GM12892 (cell line): ENCODE measurements around the gene SRGAP2C.
"Not testable (repeated sequence)": the region's sequence is repeated elsewhere in the genome, so short reads cannot be mapped to it uniquely, and the experiment has no call there.

Experiments
- POLR2A ChIP-seq: IDR thresholded peaks from 2 replicates; pipeline ENCODE4 v1.6.1; 2011; ENCODE audit warnings: low read depth, low read length, control low read depth
- POLR2AphosphoS5 ChIP-seq: IDR thresholded peaks from 2 replicates; pipeline ENCODE4 v1.6.1; 2011; ENCODE audit warnings: low read depth, low read length, control low read depth
- TAF1 ChIP-seq: IDR thresholded peaks from 2 replicates; pipeline ENCODE4 v1.6.1; 2011; ENCODE audit warnings: low read depth, mild to moderate bottlenecking, control low read depth, low read length, borderline replicate concordance

- not testable (repeated sequence) for TF ChIP-seq POLR2A, POLR2AphosphoS5, TAF1
Measured at GRCh38 chr1:121151294-121151693, 33.5 kb upstream of the SRGAP2C start.
